ENCODE results near the gene IGF2.
A peak's percentile ranks its signal among the peaks of the same experiment; 100 is the strongest.

DNA sequence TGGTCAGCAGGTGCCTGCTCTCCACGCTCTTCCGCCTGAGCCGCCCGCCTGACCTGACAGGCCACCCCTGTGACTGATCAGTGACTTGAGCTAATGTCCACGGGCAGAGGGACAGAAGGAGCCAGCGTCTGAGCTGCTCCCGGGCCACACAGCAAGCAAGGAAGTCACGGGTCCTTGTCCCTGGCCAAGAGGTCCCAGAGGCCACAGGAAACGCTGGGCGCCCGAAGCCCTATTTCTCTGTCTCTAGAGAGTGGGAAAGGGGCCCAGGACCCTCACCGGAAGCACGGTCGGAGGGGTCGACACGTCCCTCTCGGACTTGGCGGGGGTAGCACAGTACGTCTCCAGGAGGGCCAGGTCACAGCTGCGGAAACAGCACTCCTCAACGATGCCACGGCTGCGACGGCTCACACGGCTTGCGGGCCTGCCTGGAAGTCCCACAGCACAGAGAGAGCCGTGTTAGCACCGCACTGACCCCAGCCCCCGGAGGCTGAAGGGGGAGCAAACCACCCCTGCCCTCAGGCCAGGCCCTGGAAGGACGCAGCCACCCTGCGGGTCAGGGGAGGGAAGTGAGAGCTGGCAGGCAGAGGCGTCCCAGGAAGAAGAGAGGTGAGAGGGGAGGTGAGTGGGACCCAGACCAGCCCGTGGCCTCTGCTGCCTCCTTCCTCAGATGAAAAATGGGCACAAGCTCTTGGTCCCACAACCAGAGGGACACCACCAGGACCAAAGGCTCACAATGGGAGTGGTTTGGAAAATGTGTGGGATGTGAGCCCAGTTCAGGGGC lies 5.8 kb downstream of the IGF2 start:
- TF ChIP-seq, protein P1, sequence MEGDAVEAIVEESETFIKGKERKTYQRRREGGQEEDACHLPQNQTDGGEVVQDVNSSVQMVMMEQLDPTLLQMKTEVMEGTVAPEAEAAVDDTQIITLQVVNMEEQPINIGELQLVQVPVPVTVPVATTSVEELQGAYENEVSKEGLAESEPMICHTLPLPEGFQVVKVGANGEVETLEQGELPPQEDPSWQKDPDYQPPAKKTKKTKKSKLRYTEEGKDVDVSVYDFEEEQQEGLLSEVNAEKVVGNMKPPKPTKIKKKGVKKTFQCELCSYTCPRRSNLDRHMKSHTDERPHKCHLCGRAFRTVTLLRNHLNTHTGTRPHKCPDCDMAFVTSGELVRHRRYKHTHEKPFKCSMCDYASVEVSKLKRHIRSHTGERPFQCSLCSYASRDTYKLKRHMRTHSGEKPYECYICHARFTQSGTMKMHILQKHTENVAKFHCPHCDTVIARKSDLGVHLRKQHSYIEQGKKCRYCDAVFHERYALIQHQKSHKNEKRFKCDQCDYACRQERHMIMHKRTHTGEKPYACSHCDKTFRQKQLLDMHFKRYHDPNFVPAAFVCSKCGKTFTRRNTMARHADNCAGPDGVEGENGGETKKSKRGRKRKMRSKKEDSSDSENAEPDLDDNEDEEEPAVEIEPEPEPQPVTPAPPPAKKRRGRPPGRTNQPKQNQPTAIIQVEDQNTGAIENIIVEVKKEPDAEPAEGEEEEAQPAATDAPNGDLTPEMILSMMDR (optimal IDR thresholded peaks at IDR 0.05 in 1 of 3, IDR thresholded peaks at IDR 0.05 in 1 of 3, conservative IDR thresholded peaks at IDR 0.05 in 1 of 3; ENCODE audit: extremely low read depth in 1 of 3, insufficient read depth in 2 of 3, low read length in 3 of 3) = no peak
- TF ChIP-seq EZH2 (IDR thresholded peaks at IDR 0.05; ENCODE audit: low read length) = peak; percentile 16
